ENCODE measurements around the gene BNIP5.
"Not testable (repeated sequence)": the region's sequence is repeated elsewhere in the genome, so short reads cannot be mapped to it uniquely, and the experiment has no call there.

Gene BNIP5

DNA sequence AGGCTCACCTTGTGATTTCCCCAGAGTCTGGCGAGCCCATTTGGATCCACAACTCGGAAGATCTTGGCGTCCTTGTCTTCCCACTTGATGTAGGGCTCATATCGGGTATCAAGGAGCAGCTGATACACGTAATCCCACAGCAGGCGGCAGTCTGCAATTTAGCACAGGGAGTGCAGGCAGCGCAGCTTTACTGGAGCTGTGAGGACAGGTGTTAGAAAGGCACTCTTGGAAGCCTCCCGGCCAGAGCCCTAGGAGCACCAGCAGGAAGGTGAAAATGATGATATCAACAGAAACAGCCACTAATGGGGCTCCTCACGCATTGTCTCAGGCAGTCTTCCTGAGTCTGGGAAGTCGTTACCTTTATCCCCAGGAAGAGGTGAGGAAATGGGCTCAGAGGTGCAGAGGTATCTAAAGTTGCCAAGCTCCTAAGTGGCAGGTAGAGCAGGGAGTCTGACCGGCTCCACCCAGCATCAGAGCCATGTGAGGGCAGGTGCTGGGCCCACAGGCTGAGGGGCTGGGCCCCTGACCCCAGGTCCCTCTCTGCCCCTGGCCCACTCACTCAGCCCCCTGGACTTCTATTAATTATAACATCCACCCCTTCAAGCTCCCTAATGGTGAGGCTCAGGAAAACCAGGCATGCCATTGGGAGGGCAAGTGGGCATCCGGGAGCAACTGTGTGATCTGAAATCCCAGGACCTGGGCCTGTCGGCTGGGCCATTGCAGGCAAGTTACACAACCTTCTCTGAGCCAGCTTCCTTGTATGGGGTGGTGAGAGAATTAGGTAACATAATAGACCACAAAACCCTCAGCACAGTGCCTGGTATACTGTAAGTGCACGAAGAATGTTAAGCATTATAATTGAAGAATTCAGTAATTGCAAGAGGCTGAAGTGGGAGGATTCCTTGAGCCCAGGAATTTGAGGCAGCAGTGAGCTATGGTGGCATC is 32.5 kb upstream of the BNIP5 start:
- H3K4me3 ChIP-seq (ENCODE audit: low read depth, low read length), result no peak overlapping the region
- no peak for DNase-seq (ENCODE audit: low read depth)
- TF ChIP-seq, protein P1, sequence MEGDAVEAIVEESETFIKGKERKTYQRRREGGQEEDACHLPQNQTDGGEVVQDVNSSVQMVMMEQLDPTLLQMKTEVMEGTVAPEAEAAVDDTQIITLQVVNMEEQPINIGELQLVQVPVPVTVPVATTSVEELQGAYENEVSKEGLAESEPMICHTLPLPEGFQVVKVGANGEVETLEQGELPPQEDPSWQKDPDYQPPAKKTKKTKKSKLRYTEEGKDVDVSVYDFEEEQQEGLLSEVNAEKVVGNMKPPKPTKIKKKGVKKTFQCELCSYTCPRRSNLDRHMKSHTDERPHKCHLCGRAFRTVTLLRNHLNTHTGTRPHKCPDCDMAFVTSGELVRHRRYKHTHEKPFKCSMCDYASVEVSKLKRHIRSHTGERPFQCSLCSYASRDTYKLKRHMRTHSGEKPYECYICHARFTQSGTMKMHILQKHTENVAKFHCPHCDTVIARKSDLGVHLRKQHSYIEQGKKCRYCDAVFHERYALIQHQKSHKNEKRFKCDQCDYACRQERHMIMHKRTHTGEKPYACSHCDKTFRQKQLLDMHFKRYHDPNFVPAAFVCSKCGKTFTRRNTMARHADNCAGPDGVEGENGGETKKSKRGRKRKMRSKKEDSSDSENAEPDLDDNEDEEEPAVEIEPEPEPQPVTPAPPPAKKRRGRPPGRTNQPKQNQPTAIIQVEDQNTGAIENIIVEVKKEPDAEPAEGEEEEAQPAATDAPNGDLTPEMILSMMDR (IDR thresholded peaks at IDR 0.05; ENCODE audit: low read depth, low read length, missing control alignments), result no peak
- in situ Hi-C loops (cut with HindIII; ENCODE audit: low sequenced_read_pairs), result loop anchor here (5.0 kb wide), 1 partner anchor 67 kb away; no protein-coding TSS in a partner anchor

DNA sequence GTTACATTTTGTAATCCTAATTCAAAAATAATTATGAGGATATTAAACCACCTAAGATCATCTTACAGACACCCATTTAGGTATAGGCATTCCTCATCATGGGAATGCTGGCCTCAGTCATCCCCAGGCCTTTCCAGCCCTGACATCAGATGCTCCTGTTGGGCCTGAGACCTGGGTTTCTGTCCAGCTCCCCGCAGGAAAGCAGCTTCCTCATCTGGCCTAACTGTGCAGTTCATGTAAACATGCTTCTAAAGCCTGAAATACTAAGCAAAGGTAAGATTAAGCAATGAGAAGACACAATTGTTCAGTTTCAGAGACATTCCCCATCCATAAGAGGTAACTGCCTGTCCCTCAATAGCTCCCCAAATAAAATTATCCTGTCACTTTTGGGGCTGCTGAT is 31.7 kb upstream of the BNIP5 start:
- in situ Hi-C loops (cut with HindIII; ENCODE audit: low sequenced_read_pairs), result loop anchor here (5.0 kb wide), 1 partner anchor 66 kb away; no protein-coding TSS in a partner anchor
- TF ChIP-seq, protein P1 (IDR thresholded peaks at IDR 0.05; ENCODE audit: low read depth, low read length, missing control alignments), result no peak
- H3K4me3 ChIP-seq (ENCODE audit: low read depth, low read length), result no peak overlapping the region
- no peak for DNase-seq (ENCODE audit: low read depth)

DNA sequence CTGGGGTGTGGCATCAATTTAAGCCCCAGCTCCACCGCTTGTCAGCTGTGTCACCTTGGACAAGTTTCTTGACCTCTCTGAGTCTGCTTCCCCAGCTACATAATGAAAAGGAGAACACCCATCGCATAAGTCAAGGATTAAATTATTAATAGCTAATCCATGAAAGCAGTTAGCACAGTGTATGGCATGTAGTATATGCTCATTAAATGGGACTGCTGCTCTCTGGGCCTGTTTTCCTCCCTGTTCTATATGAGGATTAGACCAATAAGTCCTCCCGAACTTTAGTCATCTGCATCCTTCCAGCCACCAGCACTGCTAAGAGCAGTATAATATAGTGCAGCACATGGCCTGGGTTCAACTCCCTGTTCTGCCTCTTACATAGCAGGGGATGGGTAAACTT is 31.1 kb upstream of the BNIP5 start:
- H3K4me3 ChIP-seq (ENCODE audit: low read depth, low read length), result no peak overlapping the region
- TF ChIP-seq, protein P1 (IDR thresholded peaks at IDR 0.05; ENCODE audit: low read depth, low read length, missing control alignments), result no peak
- in situ Hi-C loops (cut with HindIII; ENCODE audit: low sequenced_read_pairs), result loop anchor here (5.0 kb wide), 1 partner anchor 65 kb away; no protein-coding TSS in a partner anchor
- DNase-seq (ENCODE audit: low read depth), result no peak

DNA sequence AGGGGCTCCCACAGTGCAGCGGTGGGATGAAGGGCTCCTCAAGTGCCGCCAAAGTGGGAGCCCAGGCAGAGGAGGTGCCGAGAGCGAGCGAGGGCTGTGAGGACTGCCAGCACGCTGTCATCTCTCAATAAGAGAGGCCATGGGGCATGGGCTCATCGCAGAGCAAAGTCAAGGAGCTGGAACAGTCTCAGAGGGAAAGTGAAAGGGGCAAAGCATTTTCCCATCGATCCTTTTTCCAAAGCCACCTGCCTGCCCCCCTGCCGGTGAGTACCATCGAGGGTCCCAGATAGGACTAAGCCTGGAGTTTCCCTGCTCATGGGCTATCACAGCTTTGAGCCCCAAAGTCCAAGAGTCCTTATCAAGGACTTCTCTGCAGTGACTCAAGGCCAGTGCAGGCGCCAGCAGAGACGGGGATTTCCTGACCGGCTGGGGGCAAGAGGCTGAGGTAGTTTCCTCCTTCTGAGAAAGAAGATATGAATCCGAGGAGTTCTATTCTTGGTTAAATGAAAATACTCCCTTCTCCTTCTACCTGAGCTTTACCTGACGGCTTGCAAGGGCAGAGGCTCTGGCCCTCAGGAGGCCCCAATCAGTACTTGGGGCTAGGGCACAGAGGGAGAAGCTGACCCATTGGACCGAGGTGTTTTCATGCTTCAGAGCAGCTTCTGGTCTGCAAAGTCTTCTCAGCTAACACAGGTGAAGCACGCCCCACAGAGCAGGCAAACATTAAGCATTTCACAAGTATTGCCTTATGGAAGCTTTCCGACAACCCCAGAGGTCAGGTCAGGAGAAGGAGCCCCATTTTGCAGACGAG is 28.2 kb upstream of the BNIP5 start:
- DNase-seq (ENCODE audit: low read depth), result no peak
- TF ChIP-seq, protein P1 (IDR thresholded peaks at IDR 0.05; ENCODE audit: low read depth, low read length, missing control alignments), result no peak
- in situ Hi-C loops (cut with HindIII; ENCODE audit: low sequenced_read_pairs), result loop anchor here (5.0 kb wide), 1 partner anchor 63 kb away; no protein-coding TSS in a partner anchor
- no peak overlapping the region for H3K4me3 ChIP-seq (ENCODE audit: low read depth, low read length)

DNA sequence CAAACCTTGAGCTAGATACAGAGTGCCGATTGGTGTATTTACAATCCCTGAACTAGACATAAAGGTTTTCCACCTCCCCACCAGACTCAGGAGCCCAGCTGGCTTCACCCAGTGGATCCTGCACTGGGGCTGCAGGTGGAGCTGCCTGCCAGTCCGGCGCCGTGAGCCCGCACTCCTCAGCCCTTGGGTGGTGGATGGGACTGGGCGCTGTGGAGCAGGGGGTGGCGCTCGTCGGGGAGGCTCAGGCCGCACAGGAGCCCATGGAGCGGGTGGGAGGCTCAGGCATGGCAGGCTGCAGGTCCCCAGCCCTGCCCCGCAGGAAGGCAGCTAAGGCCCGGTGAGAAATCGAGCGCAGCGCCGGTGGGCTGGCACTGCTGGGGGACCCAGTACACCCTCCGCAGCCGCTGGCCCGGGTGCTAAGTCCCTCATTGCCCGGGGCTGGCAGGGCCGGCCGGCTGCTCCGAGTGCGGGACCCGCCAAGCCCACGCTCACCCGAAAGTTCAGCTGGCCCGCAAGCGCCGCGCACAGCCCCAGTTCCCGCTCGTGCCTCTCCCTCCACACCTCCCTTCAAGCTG is 27.5 kb upstream of the BNIP5 start:
- in situ Hi-C loops (cut with HindIII; ENCODE audit: low sequenced_read_pairs); H3K4me3 ChIP-seq (ENCODE audit: low read depth, low read length); DNase-seq (ENCODE audit: low read depth): not testable (repeated sequence)

DNA sequence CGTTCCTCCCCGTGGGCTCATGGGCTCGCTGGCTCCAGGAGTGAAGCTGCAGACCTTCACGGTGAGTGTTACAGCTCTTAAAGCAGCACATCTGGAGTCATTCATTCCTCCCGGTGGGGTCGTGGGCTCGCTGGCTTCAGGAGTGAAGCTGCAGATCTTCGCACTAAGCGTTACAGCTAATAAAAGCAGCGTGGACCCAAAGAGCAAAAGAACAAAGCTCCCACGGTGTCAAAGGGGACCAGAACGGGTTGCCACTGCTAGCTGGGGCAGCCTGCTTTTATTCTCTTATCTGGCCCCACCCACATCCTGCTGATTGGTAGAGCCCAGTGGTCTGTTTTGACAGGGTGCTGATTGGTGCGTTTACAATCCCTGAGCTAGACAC is 26.7 kb upstream of the BNIP5 start:
- in situ Hi-C loops (cut with HindIII; ENCODE audit: low sequenced_read_pairs); DNase-seq (ENCODE audit: low read depth); H3K4me3 ChIP-seq (ENCODE audit: low read depth, low read length): not testable (repeated sequence)

DNA sequence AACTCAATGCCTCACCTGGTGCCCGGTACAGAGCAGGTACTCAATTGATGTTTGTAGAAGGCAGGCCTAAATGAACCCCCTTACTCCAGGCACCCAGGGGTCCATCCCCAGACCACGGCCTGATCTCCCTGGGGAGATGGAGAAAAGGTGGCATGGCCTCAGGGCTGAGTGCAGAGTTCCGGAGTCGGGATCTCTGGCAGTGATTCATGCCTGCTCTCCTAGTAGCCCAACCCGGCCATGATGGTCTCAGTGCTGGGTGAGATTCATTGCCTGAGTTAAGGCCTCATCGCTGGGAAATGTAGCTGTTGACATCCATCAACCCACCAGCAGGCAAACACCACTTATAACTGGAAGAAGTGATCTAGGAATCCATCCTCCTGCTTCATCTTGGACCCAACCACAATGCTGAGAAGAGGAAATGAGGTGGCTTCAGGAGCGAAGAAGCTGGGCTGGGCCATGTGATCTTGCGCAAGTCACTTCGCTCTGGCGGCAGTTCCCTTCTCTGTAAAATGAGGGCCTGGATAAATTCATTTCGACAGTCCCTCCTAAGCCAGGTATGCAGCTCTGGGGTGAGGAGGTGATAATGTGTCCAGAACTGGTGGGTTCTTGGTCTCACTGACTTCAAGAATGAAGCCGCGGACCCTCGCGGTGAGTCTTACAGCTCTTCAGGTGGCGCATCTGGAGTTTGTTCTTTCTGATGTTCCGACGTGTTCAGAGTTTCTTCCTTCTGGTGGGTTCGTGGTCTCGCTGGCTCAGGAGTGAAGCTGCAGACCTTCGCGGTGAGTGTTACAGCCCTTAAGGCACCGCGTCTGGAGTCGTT is 26.1 kb upstream of the BNIP5 start:
- H3K4me3 ChIP-seq (ENCODE audit: low read depth, low read length), result no peak overlapping the region
- no peak for DNase-seq (ENCODE audit: low read depth)
- in situ Hi-C loops (cut with HindIII; ENCODE audit: low sequenced_read_pairs), result no loop called here
- TF ChIP-seq, protein P1 (IDR thresholded peaks at IDR 0.05; ENCODE audit: low read depth, low read length, missing control alignments), result no peak

All from astrocyte of the cerebellum (primary cell).